Measurements from ENCODE around the gene DAD1. TPM values are rescaled to one million over a fixed set of nuclear protein-coding genes. Genes with fewer than 3 reads are reported as not detected.

The DAD1 gene
- total RNA-seq, 4 donors from 2014 or later: 123 to 228 (median 171) TPM

GRCh38 chr14:22536853-22537338 is 52.1 kb downstream of the DAD1 start:
- Histone ChIP-seq H3K4me3 (no peak overlapping the region), H3K36me3 (no peaks in the 10 kb centered on the region), H3K27ac (peak overlapping the region in 2 of 4 donors; percentile 40 to 41), H3K4me1 (peaks cover 0 to 13% (median 0%) of the 10 kb centered on the region in 3 donors), H3K9me3 (no peaks in the 10 kb centered on the region), H3K27me3 (no peaks in the 10 kb centered on the region)
- peak; percentile 92 for ATAC-seq
- no peak for TF ChIP-seq POLR2A (IDR thresholded peaks at IDR 0.05)
- TF ChIP-seq EP300 (IDR thresholded peaks at IDR 0.05): no peak
- no peak for TF ChIP-seq CTCF (IDR thresholded peaks at IDR 0.05)
- TF ChIP-seq POLR2AphosphoS5 (IDR thresholded peaks at IDR 0.05): peak; percentile 47
- 30 to 52% methylated on average over 5 to 6 of the region's 6 CpGs for WGBS, 2 donors (ENCODE audit: low coverage in 1 of 2)

- H3K9me3 ChIP-seq: no peaks in the 10 kb centered on the region
- no peak for ATAC-seq
- no peaks in the 10 kb centered on the region for H3K36me3 ChIP-seq
- H3K27me3 ChIP-seq: no peaks in the 10 kb centered on the region
- no peak overlapping the region for H3K4me3 ChIP-seq
- H3K27ac ChIP-seq: no peak overlapping the region
- TF ChIP-seq EP300 (IDR thresholded peaks at IDR 0.05): no peak
- no peak for TF ChIP-seq POLR2A (IDR thresholded peaks at IDR 0.05)
- no peak for TF ChIP-seq CTCF (IDR thresholded peaks at IDR 0.05)
- TF ChIP-seq POLR2AphosphoS5 (IDR thresholded peaks at IDR 0.05): no peak
- H3K4me1 ChIP-seq: peaks cover 0 to 13% (median 0%) of the 10 kb centered on the region in 3 donors
Measured at GRCh38 chr14:22535916-22536315, 53.1 kb downstream of the DAD1 start.

GRCh38 chr14:22535126-22535525 is 53.9 kb downstream of the DAD1 start:
- H3K27ac ChIP-seq: no peak overlapping the region
- no peak for TF ChIP-seq POLR2AphosphoS5 (IDR thresholded peaks at IDR 0.05)
- TF ChIP-seq POLR2A (IDR thresholded peaks at IDR 0.05): no peak
- TF ChIP-seq EP300 (IDR thresholded peaks at IDR 0.05): no peak
- no peak for TF ChIP-seq CTCF (IDR thresholded peaks at IDR 0.05)
- H3K4me3 ChIP-seq: no peak overlapping the region
- H3K9me3 ChIP-seq: no peaks in the 10 kb centered on the region
- H3K27me3 ChIP-seq: no peaks in the 10 kb centered on the region
- no peaks in the 10 kb centered on the region for H3K36me3 ChIP-seq
- WGBS, 2 donors (ENCODE audit: low coverage in 1 of 2): 100% methylated on average over 1 of the region's 1 CpG
- no peak for ATAC-seq
- H3K4me1 ChIP-seq: peaks cover 0 to 13% (median 0%) of the 10 kb centered on the region in 3 donors

GRCh38 chr14:22534547-22534946 is 54.5 kb downstream of the DAD1 start:
- H3K27me3 ChIP-seq: no peaks in the 10 kb centered on the region
- TF ChIP-seq POLR2A (IDR thresholded peaks at IDR 0.05) (no peak), EP300 (IDR thresholded peaks at IDR 0.05) (no peak), POLR2AphosphoS5 (IDR thresholded peaks at IDR 0.05) (no peak), CTCF (IDR thresholded peaks at IDR 0.05) (no peak)
- no peak overlapping the region for H3K4me3 ChIP-seq
- H3K4me1 ChIP-seq: peaks cover 0 to 13% (median 0%) of the 10 kb centered on the region in 3 donors
- H3K9me3 ChIP-seq: no peaks in the 10 kb centered on the region
- ATAC-seq: no peak
- no peaks in the 10 kb centered on the region for H3K36me3 ChIP-seq
- 91 to 100% methylated on average over 3 to 4 of the region's 5 CpGs for WGBS, 2 donors (ENCODE audit: low coverage in 1 of 2)
- H3K27ac ChIP-seq: no peak overlapping the region

- Histone ChIP-seq H3K27ac (no peak overlapping the region), H3K4me3 (no peak overlapping the region), H3K4me1 (peaks cover 0 to 13% (median 0%) of the 10 kb centered on the region in 3 donors), H3K27me3 (no peaks in the 10 kb centered on the region), H3K36me3 (no peaks in the 10 kb centered on the region), H3K9me3 (no peaks in the 10 kb centered on the region)
- WGBS, 2 donors (ENCODE audit: low coverage in 1 of 2): 90 to 100% methylated on average over 3 to 6 of the region's 8 CpGs
- no peak for ATAC-seq
- TF ChIP-seq CTCF (IDR thresholded peaks at IDR 0.05) (no peak), POLR2AphosphoS5 (IDR thresholded peaks at IDR 0.05) (no peak)
Measured at GRCh38 chr14:22533739-22534359, 55.2 kb downstream of the DAD1 start.

All from gastroesophageal sphincter (tissue), 4 donors.